HG03139 (cell line): Measurements from ENCODE around the gene PLXDC2.
"Not testable (repeated sequence)": the region's sequence is repeated elsewhere in the genome, so short reads cannot be mapped to it uniquely, and the experiment has no call there.

ENCODE experiments used
- ATAC-seq: cut with Tn5 transposase; IDR thresholded peaks from one replicate; pipeline ENCODE4 v1.9.1; 2021; ENCODE audit not compliant: unreplicated experiment

PLXDC2 gene

DNA sequence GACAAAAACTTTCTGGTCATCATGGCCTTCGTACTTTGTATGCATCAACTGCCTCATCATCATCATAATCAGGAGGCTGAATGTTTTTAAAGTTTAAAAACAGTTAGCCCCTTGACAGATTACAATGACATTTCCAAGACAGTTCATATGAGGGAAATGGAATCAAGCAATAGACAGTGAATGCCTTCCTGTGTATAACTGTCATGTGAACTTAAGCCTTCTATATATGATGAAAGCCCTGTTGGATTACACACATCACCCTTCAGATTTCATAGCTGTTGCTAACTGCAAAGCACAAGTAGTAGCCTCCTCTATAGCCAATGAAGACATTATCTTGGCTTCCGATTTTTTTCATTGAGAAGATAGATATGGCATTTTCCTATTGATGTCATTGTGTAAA is 154.0 kb downstream of the PLXDC2 start:
- no peak for ATAC-seq

DNA sequence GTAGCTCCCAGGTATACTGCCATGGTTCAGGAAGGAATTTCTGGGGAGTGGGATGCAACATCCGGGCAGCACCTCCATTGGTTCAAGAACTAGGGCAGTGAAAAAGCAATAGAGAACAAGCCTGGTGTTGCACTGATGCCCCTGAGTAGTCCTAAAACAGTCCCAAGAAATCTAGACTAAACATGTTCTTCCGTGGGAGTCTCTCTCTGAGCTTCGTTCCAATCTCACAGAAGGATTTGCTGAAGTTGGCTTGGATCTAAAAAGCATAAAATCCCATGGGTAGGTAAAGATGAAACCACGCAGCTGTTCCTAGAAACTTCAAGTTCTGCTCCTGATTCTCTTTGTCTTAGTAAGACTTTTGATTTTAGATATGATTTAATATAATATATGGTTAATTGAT is 154.5 kb downstream of the PLXDC2 start:
- no peak for ATAC-seq

DNA sequence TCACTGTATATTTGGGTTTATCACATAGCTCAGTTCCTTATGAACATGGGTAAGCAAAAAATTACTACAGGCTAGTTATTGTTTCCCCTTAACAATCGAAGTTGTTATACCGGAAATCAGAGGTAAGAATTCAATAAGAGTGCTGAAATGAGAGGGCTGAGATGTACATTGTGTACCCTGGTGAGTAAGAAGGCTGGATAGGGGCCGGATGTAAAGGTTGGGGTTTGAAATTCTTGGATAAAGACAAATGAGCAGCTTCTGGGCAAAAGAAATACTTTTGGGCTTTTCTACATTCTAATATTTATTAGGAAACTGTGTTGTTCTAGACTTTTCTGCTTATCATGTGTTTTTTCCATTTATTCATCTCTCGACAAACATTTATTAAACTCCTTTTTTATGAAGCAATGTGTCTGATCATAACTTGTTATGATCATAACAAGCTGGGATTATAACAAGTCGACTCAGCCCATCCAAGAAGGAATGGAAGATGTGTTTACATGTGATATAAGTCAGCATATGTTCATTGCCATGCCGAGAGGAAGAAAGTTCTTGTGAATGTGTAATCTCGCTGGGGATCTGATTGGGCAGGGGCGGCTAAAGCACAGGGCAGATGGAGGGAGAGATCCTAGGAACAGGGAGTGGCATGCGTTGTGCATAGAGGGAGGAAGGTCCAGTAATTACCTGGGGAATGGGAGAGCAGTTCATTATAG is 155.3 kb downstream of the PLXDC2 start:
- ATAC-seq = no peak

DNA sequence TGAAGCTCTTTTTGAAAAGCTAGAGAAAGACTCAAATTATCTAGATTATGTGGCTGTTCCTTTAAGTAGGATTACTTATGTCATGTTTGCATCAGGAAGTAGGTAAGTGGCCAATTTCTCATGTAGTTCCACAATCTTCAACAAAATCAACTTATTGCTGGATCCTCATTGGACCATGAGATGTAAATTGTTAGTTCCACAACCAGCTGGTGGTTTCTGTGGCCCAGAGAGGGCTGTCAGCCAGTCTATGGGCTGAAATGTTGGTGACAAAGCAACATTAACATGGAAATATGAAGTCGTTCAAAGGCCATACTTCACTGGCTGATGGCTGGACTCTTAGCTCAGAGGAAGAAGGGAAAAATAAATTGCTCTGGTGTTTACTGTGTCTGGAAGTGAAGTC is 157.9 kb downstream of the PLXDC2 start:
- ATAC-seq = no peak

DNA sequence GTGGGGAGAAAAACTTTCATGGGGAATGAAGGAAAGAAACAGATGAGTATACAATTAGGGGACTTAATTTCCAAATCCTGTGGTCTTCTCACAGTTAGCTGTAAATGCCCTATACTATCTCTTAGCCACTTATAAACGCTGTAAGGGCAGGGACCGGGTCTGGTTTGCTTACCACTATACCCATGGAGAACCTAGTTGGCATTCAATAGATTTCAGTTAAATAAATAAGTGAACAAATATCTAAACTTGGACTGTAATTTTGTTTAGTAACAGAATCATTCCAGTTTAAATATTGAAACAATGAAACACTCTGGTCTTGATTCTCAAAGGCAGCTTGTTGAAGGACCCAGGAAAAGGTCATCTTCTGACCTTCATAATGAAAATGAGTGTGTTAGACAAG is 158.3 kb downstream of the PLXDC2 start:
- ATAC-seq = no peak

DNA sequence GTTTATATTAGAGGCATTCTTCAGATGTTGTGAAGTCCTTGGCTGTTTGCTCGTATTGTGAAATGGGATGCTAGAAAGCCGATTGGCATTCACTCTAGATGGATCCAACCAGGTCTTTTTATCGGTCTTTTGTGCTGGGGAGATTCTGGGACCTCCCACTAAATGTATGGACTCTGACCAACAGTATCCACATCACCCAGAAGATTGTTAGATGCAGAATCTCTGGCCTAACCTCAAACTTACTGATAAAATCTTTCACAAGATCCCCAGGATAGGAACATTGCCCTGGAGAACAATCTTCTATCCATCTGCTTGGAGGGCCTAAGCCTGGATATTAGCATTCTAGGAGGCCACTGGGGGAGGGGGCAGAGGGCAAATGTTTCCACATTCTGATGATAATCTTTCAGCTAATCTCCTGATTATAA is 160.9 kb downstream of the PLXDC2 start:
- no peak for ATAC-seq

DNA sequence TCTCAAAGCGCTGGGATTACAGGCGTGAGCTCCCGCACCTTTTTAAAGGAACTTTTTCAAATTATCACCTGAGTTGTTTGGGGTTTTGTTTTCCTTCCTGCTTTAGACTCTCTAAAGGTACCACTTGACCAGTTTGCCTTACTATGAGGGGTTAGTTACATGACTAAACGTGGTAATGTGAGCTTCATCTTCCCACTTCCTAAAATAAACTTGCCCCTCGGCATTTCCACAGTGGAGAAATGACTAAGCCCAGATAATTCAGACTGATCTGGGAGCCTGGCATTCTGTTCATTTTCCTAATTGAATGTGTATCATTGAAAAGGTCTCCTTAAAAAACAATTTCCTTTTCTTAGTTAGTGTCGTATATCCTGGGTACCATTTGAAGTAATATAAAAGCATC is 163.4 kb downstream of the PLXDC2 start:
- no peak for ATAC-seq

DNA sequence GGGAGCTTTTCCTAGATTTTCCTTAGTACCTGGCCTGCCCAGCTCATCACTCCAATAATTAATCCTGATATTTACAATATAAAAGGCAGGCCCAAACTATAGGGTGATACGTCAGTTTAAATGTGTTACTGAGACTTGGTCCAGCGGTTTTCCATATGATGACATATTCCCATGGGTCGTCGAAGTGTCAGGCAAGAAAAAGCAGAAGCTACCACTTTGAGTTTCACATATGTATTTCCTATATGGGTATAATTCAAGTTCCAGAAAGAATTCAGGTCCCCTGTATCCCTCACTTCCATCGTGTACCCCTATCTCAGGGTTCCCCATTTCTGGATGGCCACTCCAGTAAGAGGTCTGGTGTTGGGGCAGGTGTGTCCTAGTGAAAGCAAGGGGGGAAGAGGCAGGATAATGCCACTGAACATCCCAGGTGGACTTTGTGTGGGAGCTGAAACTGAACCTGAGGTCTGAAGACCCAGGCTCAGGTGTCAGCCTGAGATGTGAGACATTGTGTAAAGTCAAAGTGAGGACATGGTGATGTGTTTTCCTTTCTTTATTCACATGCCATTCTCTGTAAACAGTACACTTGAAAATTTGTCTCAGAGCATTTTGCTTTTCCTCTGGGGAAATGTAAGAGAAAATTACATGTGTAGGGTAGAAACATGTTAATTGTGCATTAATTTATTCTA is 167.8 kb downstream of the PLXDC2 start:
- ATAC-seq = no peak

DNA sequence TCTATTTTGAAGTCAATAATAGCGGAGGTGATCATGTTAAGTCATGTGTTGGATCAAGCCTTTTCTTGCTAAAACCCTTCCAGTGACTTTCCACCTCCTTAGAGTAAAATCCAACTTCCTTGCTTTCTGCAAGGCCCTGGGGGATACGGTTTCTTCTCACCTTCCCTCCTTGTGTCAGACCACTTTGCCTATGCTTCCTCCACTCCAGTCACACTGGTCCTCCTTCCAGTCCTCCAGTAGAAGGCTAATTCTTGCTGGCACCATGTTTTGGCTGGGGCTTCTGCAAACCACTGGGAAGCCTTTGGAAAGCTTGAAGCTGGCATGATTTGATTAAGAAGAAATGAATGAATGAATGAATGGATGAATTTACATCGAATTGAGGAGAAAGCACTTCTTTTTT is 169.5 kb downstream of the PLXDC2 start:
- ATAC-seq = no peak

DNA sequence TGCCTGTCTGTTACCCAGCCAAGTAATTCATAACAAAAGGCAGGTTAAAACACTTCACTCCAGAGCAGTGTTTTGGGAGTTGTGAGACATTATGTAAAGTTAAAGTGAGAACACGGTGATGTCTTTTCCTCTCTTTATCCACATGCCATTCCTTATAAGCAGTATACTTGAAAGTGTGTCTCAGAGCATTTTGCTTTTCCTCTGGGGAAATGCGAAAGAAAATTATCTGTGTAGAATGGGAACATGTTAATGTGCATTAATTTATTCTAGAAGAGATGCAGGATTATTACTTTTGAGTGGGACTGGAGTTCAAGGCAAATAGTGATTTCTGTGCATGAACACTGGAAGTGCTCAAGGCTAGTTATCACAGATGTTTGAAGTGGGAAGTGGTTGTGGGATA is 170.4 kb downstream of the PLXDC2 start:
- ATAC-seq = no peak

DNA sequence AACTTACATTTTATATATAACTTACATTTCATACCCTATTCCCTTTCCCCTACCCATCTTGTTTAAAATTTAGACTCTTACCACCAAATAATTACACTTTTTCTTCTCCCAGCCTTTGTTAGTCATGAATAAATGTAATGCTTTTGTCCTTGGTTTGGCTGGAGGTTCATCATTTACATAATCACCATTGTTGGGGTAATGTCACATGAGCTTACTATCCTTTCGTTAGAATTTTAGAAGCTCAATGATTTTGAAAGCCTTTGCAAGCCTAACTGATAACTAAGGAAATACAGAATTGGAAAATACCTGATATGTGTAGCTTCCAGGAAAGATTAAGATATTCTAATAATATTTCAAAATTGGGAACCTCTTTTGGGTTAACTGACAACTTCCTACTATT is 171.7 kb downstream of the PLXDC2 start:
- ATAC-seq = no peak

DNA sequence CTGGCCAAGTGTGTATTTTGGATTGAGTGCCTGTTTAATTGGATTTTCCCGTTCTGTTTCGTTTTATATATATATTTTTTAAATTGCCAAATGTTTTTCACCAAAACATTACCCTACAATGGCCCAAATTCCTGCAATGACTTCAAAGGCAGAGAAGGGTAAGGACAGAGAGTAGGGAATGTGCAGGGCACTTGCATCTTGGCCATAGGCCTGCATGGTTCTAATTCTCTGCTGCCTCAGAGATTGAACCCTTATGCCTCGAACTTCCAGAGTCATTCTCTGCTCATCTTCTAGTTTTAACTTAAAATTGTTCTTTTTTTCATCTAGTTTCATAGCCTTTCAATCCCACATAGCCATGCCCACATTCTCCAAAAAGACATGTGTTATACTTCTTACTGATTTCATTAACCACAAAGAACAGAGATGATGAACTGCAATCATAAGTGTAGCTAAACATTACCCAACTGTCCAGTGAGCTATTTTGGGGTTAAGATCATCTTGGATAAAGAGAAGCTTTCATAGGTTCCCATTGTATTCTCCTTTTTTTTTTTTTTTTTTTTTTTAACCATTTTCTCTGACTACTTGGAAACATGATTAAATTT is 177.6 kb downstream of the PLXDC2 start:
- ATAC-seq = no peak

DNA sequence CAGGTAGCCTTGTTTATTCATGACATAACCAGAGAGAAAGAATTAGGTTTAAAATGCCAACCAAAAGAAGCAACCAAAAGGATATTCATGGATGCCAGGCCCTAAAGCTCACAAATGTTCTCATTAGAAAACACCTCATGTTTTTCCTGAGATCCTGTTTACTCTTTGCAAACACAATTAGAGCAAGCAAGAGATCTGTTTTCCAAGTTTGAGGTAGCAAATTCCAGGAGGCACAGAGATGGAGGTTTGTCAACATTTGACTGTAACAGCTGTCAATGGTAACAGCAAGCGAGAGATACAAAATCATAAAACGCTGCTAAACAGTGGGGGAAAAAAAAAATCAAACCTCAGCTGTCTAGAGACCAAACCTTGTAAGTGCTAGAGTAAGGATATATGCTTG is 182.2 kb downstream of the PLXDC2 start:
- no peak for ATAC-seq

DNA sequence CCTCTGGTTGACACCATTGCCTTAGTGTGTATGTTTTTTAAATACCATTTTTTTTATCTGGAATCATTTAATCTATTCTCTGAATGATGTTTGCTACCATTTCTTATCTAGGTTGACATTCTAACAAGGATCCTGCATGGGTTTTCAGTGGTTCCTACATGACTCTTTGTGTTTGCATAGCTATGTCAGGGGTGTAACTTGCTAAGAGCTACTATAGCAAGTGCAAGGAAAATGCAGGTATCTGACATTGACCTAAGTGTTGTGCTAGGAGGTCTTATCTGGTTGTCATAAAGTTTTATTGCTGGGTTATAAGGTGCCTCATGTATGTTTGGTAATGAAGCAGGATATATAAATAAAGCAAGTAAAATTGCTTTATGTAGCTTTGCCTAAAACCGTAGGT is 183.2 kb downstream of the PLXDC2 start:
- no peak for ATAC-seq

DNA sequence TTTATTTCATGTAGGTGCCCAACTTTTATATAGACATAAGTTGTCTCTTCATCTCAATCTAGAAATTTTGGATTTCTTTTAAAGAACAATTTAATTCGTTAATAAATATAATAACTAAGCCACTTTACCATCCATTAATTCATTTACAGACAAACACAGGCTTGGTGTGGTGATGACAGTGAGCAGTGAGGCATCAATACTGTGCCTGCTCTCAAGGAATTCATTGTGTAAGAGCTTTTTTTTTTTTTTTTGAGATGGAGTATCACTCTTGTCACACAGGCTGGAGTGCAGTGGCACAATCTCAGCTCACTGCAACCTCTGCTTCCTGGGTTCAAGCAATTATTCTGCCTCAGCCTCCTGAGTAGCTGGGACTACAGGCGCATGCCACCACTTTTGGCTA is 185.8 kb downstream of the PLXDC2 start:
- not testable (repeated sequence) for ATAC-seq

DNA sequence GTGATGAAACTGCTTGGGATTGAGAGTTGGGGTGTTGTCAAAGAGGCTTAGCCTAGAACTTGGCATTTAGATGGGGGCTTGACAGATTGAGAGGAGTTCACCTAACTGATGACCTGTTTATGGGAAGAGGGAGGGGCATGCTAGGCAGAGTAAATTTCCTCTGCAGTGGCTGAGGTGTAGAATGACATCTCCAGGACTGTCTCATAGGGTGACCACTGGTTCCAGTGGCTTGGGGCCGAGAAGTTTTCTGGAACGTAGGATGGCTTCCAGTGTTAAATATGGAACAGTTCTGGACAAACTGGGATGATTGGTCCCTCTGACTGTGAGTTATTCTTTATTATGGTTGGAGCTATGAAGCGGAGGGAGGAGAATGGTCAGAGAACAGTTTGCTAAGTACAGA is 186.4 kb downstream of the PLXDC2 start:
- no peak for ATAC-seq

DNA sequence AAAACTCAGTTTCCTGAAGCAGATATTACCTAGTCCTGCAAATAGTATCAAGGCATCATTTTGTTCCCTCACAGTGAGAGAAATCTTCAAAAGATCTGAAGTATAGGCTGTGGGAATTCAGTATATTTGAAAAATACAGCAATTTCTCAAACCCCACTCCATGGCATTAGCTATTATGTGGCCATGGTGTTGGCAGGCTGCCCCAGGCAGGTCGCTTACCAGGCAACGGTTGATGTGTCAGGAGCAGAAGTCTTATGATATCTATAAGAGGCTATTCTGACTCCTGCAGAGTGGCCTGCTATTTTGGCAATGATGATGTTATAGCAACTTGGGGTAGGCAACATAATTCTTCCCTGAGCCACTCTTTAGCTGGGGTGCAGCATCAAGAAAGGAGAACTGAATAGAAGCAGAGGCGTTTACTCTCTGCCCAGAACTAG is 187.9 kb downstream of the PLXDC2 start:
- ATAC-seq = peak; percentile 42

DNA sequence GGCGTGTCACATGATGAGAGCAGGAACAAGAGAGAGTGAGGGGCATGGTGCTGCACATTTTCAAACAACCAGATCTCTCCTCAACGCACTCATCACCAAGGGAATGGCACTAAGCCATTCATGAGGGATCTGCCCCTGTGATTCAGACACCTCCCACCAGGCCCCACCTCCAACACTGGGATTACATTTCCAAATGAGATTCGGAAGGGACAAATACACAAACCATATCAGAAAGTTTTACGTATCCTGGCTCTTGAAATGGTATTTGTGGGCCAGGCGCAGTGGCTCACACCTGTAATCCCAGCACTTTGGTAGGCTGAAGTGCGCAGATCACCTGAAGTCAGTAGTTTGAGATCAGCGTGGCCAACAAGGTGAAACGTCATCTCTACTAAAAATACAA is 189.4 kb downstream of the PLXDC2 start:
- no peak for ATAC-seq

DNA sequence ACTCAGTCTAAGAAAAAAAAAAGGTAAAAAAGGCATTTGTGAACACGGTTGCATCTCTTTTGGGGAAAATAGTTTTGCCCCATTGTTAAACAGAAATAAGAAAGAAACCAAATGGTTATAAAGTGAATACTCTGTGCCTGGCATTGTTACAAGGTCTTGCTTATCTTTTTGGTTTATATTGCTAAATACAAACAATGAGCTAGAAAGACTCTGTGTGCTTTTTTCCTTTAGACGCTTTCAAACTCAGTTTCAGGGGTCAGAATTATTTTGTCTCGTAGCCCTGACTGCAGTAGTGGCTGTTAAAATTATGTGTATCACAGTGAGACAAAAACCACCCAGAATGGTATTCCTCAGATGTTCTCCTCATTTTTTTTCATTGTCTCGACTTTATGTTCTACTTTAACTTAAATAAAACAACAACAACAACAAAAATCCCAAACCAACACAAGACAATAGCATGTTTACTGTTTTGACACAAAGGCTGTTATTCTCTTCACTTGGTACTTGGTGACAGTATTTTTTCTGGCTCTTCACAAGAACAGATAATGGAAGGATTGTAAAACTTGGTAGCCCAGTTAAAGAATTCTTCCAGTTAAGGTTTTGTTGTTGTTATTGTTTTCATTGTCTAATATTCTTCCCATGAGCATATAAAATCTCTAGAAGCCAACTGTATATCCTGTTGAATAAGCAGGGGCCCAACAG is 190.1 kb downstream of the PLXDC2 start:
- no peak for ATAC-seq

DNA sequence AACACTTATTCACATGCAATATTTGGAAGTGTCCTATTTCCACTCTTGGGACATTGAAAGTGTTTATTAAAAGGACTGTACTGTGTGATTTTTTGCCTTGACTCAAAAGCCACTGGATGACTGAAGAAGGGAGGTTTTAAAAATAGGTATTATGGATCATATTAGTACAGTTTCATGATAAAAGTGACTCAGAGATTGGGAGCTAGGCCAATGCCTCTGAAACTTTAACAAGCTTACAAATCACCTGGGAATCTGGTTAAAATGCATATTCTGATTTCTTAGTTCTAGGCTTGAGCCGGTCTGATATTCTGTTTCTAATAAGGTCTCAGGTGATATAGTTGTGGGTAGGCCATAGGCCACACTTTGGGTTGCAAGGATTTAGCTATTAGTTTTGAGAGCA is 191.2 kb downstream of the PLXDC2 start:
- ATAC-seq = no peak

DNA sequence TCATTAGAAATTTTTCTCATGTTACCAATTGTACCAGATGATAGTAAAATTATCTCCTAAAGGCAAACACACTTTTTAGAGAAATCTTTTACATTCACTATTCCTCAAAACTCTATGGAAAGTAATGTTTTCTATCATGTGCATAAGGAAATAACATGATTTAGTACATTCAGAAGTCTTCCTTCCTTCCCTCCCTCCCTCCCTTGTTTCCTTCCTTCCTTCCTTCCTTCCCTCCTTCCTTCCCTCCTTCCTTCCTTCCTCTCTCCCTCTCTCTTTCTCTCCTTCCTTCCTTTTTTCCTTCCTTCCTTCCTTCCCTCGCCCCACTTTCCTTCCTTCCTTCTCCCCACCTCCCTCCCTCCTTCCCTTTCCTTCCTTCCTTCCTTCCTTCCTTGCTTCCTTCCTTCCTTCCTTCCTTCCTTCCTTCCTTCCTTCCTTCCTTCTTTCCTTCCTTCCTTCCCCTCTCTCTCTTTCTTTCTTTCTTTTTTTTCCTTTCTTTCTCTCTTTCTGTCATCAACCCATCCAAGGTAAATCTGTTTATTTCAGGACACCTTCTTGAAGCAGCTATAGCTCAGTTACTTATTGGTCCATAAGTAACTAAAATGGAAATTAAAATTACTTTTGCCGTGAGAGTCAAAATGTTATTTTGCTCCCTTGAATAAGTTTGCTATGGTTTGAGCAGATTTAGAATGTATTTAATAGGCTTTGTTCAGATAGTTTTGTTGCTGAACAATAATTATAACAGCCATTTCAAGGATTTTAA is 197.9 kb downstream of the PLXDC2 start:
- no peak for ATAC-seq
